AG09319 (cell line): Measurements from ENCODE around the gene EXOC3L4.
A peak's percentile ranks its signal among the peaks of the same experiment; 100 is the strongest.

Experiments
- DNase-seq: peaks from one replicate; pipeline ENCODE4 v3.0.0-alpha.2; 2010; ENCODE audit warnings: low read depth; ENCODE audit errors: extremely low read depth
- TF ChIP-seq, protein P1 (sequence below): IDR thresholded peaks from 2 replicates; pipeline ENCODE4 v1.5.1; 2011; ENCODE audit warnings: low read depth, mild to moderate bottlenecking, inconsistent platforms, low read length, moderate library complexity

Gene EXOC3L4

DNA sequence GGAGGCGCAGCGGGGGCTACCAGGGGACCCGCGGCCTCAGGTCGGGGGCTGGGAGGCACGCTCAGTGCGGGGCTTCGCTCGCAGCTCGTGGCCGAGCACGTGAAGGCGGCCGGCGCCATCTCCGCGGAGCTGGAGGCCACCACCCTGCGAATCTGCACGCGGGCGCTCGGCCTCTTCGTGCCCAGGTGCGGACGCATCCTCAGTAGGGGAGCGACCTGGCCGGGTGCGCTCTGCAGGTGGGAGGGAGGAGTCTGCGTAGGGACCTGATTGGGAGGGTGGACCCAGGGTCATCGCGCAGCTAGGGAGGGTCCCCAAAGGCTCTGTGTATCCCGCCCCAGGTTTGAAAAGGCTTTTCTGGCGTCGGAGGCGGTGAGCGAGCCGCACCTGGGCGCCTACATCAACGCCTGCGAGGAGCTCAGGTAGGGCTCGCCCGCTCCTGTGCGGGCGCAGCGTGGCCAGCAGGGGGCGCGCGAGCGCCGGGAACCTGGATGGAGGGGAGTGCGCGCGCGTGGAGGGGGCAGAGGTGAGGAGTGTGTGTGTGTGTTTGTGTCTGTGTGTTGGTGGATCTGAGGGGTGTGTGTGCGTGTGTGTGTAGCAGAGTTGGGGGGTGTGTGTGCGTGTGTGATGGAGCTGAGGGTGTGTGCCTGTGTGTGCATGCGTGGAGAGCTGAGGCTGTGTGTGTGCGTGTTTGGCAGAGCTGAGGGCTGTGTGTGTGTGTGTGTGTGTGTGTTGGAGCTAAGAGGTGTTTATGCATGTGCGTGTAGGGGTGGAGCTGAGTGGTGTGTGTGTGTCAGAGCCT lies 10.3 kb downstream of the EXOC3L4 start:
- no peak for DNase-seq
- TF ChIP-seq, protein P1, sequence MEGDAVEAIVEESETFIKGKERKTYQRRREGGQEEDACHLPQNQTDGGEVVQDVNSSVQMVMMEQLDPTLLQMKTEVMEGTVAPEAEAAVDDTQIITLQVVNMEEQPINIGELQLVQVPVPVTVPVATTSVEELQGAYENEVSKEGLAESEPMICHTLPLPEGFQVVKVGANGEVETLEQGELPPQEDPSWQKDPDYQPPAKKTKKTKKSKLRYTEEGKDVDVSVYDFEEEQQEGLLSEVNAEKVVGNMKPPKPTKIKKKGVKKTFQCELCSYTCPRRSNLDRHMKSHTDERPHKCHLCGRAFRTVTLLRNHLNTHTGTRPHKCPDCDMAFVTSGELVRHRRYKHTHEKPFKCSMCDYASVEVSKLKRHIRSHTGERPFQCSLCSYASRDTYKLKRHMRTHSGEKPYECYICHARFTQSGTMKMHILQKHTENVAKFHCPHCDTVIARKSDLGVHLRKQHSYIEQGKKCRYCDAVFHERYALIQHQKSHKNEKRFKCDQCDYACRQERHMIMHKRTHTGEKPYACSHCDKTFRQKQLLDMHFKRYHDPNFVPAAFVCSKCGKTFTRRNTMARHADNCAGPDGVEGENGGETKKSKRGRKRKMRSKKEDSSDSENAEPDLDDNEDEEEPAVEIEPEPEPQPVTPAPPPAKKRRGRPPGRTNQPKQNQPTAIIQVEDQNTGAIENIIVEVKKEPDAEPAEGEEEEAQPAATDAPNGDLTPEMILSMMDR, result peak; percentile 86

DNA sequence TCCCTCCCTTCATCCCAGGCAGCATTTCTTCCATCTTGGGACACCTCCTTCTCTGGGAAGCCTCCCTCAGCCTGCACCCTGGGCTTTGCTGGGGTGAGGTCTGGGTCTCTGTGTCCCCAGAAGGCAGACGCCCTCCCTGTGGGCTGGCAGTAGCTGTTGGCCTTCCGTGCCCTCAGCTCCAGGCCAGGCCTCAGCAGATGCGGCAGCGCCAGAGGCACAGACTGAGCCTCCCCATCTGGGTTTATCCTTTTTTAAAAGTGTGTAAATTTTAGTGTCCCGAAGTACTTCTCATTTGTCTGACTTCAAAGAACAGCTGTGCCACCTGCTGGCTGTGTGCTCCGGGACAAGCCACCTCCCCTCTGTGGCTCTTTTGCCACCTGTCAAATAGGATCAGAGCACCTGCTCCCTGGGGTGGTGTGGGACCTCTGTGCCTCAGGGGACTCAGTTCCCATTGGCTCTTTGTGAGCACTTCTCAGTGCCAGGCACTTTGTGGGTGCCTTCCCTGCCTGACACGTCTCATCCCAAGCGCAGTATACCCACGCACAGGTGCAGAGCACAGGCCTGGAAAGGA lies 11.1 kb downstream of the EXOC3L4 start:
- TF ChIP-seq, protein P1, result no peak
- DNase-seq, result no peak

GRCh38 chr14:103107455-103107854 lies 12.9 kb downstream of the EXOC3L4 start:
- TF ChIP-seq, protein P1, result no peak
- no peak for DNase-seq

DNA sequence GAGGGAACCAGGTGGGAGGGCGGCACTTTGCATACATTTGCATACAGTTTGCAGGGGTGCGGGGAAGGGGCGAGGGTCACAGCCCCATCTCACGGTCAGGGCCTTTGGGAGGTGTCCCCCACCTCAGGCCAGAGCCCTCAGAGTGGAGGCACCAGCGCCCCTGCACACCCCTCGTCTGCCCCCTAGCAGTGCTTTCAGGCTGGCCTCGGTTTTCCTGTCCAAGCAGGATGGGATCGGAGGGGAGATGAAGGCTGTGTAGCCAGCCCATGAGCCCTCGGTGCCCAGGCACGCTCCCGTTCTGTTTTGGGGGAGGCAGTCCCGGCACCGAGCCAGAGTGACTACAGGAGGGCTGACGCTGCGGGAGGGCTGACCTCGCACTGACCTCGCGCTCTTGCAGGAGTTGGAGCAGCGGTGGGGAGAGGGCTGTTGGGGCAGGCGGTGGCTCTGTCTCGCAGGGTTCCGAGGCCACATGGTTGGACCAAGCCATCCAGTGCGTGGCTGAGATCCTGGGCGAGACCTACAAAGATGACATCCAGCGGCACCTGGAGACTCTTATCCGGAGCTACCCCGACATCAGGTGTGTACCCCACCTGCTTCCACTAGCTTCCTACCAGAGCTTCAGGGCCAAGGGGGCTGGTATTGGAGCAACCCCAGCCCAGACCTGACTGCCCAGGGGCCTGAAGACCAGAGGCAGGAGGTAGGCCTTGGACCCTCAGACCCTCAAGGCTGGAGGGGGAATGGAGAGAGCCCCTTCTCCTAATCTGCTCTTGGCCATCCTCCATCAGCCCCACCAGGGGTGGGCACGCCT lies 13.6 kb downstream of the EXOC3L4 start:
- TF ChIP-seq, protein P1, result no peak
- no peak for DNase-seq

DNA sequence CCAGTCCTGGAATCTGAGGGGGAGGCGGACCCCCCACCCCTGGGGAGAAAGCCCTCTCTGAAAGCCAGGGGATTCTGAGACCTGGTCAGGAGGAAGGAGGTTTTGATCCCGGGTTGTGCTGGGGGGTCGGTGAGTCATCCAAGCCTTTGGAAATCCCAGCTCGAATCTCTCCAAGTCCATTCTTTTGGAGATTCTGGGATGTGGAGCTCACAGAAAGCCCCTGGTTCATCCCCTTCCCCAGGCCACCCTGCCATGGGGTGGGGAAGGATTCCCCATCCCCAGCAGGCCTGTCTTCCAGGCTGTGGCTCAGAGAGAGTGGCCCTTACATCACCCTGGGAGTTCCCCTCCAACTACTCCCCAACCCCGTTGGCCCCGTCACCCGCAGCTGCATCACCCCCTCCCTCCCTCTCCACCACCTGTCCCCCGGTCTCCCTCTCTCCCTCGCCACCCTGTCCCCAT lies 14.3 kb downstream of the EXOC3L4 start:
- TF ChIP-seq, protein P1, result no peak
- DNase-seq, result no peak

DNA sequence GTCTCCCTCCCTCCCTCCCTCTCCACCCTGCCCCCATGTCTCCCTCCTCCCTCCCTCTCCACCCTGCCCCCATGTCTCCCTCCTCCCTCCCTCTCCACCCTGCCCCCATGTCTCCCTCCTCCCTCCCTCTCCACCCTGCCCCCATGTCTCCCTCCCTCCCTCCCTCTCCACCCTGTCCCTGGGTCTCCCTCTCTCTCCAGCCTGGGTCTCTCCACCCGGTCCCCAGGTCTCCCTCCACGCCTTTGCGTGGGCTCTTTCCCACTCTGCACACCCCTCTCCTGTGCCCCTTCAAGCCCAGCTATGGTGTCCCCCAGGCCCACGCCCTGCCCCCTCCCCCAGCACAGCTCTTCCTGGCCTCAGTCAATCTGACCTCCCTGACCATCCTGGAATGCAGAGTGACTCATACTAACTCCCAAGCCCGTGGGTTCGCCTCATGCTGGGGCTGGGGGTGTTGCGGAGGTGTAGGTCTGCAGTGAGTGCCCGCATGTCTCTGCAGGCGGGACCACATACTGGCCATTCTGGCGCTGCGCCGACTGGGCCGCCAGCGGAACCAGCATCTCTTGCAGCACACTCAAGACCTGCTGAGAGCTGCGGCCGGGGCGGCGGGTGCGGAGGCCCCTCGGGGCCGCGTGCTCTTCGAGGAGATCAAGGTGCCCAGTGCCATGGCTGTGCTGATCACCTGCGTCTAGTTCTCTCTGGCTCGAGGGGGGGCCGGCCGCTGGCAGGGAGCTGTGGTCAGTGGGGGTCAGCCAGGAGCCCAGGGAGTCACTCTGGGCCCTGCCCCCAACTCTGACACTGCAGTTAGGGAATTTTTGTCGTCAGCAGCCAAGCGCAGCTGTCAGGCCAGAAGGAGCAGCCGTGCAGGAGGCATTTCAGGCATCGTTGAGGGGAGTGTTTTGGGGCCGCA lies 15.3 kb downstream of the EXOC3L4 start:
- no peak for DNase-seq
- TF ChIP-seq, protein P1, result no peak
